Left lung (tissue), 10 donors: ENCODE results near the gene IL5. TPM values are rescaled to one million over a fixed set of nuclear protein-coding genes. Genes with fewer than 3 reads are reported as not detected.
A peak's percentile ranks its signal among the peaks of the same experiment; 100 is the strongest.

Experiments used
- ATAC-seq: fragments of 200-7000 bp; cut with Tn5 transposase; one replicate; pipeline ENCODE4 v1.9.1; 2020; ENCODE audit warnings: moderate library complexity
- DNase-seq, 4 donors: peaks; one replicate each; pipeline ENCODE4 v3.0.0-alpha.2; 2013 to 2020
- H3K27ac ChIP-seq, 2 donors: fragments of 200-600 bp; sonication (generic) in 1 of 2; one replicate each; pipeline versions ENCODE4 v1.5.0 to v1.8.0; 2020 to 2021
- H3K27me3 ChIP-seq, 2 donors: fragments of 200-600 bp; sonication (generic) in 1 of 2; one replicate each; pipeline versions ENCODE4 v1.5.0 to v1.8.0; 2020 to 2021
- H3K36me3 ChIP-seq, 2 donors: fragments of 200-600 bp; sonication (generic) in 1 of 2; one replicate each; pipeline versions ENCODE4 v1.5.0 to v1.8.0; 2020 to 2021
- H3K4me1 ChIP-seq, 2 donors: fragments of 200-600 bp; one replicate each; pipeline ENCODE4 v1.8.0; 2021
- H3K4me3 ChIP-seq, 2 donors: fragments of 200-600 bp; sonication (generic) in 1 of 2; one replicate each; pipeline versions ENCODE4 v1.5.0 to v1.8.0; 2020 to 2021; ENCODE audit warnings: mild to moderate bottlenecking in 1 of 2
- H3K9me3 ChIP-seq, 2 donors: fragments of 200-600 bp; sonication (generic) in 1 of 2; one replicate each; pipeline versions ENCODE4 v1.5.0 to v1.8.0; 2020 to 2021
- intact Hi-C, 2 donors: fragments of 100-400 bp; cut with DNase I; formaldehyde crosslinking; loops; one replicate each; pipeline versions ENCODE4 v1.11.2 to v1.14.2; 2022
- polyA plus RNA-seq, 6 donors: library from polyadenylated mRNA; unstranded; fragments of 120-200 nt; gene quantifications; one replicate each; pipeline ENCODE4 v1.2.1, GENCODE V29; 2013; ENCODE audit not compliant: insufficient read length in 6 of 6
- total RNA-seq, 2 donors: library from RNA; stranded (reverse); fragmentation: NEBNext Ultra II Directional; extraction: Animal tissue kit (Norgen Biotek cat#: 25700); gene quantifications; one replicate each; pipeline ENCODE4 v1.2.1, GENCODE V29; 2021
- TF ChIP-seq, protein P1 (sequence below), 2 donors: fragments of 200-600 bp; sonication (generic) in 1 of 2; IDR thresholded peaks; one replicate each; pipeline versions ENCODE4 v1.5.0 to v1.8.0; 2021; ENCODE audit warnings: antibody characterized with exemption in 2 of 2
- donor health status: DM: no; HTN: yes; CAD: no.
- donor health status: DM: no; HTN: no; CAD: no.

Gene IL5
- total and polyA plus RNA-seq, 8 donors = 0.31 to 0.61 (median 0.36) TPM; not detected in 3

DNA sequence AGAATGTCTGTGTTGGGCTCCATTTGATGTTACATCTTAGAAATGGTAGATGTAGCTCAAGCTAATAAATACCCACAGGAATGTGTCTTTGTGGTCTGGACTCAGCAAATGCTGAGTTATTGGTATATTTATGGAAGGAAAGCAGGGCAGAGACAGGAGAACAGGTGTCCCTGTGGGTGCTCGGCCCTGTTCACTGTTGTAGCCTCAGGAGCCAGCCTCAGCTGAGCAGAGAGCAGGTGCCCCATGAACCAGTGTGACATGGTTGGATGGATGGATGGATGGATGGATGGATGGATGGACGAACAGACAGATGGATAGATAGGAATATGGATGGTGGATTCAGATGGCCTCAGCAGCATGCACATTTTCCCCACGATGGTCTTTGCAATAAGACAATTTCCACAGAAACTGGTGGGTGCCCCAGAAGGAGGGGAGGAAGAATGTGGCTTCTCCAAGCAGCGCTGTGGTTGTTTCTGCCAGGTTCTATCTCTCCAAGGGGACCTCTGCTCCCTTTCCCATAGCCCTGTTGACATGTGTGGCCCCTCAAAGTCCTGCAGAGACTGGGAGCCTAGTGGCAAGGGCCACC lies 44.5 kb downstream of the IL5 start:
- Histone ChIP-seq H3K36me3 (no peaks in the 10 kb centered on the region), H3K27me3 (no peaks in the 10 kb centered on the region), H3K27ac (peak overlapping the region; percentile 95 to 99), H3K9me3 (no peaks in the 10 kb centered on the region), H3K4me1 (peaks cover 17 to 69% of the 10 kb centered on the region in 2 donors), H3K4me3 (no peak overlapping the region)
- intact Hi-C loops = no loop called here
- no peak for DNase-seq
- ATAC-seq = no peak
- TF ChIP-seq, protein P1, sequence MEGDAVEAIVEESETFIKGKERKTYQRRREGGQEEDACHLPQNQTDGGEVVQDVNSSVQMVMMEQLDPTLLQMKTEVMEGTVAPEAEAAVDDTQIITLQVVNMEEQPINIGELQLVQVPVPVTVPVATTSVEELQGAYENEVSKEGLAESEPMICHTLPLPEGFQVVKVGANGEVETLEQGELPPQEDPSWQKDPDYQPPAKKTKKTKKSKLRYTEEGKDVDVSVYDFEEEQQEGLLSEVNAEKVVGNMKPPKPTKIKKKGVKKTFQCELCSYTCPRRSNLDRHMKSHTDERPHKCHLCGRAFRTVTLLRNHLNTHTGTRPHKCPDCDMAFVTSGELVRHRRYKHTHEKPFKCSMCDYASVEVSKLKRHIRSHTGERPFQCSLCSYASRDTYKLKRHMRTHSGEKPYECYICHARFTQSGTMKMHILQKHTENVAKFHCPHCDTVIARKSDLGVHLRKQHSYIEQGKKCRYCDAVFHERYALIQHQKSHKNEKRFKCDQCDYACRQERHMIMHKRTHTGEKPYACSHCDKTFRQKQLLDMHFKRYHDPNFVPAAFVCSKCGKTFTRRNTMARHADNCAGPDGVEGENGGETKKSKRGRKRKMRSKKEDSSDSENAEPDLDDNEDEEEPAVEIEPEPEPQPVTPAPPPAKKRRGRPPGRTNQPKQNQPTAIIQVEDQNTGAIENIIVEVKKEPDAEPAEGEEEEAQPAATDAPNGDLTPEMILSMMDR (IDR thresholded peaks at IDR 0.05) = no peak

DNA sequence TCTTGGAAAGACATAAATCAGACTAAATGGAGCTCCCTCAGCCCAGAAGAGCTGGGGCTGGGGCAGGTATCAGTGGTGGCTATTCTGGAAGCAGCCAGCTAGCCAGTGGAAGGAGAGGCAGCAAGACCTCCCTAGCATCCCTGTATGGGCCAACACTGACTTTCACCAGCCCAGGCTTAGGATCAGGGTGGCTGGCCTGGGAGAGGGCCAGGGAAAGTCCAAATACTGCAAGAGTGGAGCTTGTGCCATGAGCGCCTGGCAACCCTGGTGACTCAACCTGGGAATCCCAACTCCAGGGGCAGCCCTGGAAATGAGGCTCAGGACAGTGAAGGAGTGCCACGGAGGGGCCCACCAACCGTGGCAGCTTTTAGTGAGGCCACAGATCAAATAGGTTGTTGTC lies 45.2 kb downstream of the IL5 start:
- Histone ChIP-seq H3K4me3 (no peak overlapping the region), H3K4me1 (peaks cover 17 to 75% of the 10 kb centered on the region in 2 donors), H3K36me3 (no peaks in the 10 kb centered on the region), H3K9me3 (no peaks in the 10 kb centered on the region), H3K27ac (peak overlapping the region; percentile 95 to 99), H3K27me3 (no peaks in the 10 kb centered on the region)
- TF ChIP-seq, protein P1 (IDR thresholded peaks at IDR 0.05) = no peak
- intact Hi-C loops = no loop called here
- no peak for ATAC-seq
- peak in 1 of 4 donors; percentile 80 for DNase-seq

DNA sequence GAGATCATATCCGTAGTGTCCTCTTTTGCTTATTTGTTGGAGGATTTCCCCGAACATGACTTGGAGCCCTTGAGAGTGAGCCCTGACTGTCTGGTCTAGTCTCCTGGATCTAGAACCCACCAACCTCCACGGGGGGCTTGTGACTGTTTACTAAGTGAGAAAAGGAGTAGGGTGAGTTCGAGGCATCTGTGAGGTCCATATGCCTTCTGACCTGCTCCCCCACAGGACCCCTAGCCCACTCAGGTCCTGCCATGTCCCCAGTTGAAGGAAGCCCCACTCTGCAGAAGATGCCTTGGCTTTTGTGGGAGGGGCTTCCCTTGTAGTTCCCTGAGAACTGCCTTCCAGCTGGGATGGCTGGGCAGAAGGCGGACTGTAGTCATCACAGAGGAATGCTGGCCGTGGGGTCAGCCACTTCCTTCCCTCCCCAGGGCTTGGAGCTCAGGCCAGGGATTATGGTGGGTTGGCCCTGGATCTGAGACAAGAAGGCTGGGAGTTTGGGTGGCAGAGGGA lies 45.8 kb downstream of the IL5 start:
- no peaks in the 10 kb centered on the region for H3K9me3 ChIP-seq
- intact Hi-C loops = no loop called here
- H3K4me1 ChIP-seq = peaks cover 15 to 79% of the 10 kb centered on the region in 2 donors
- H3K27me3 ChIP-seq = no peaks in the 10 kb centered on the region
- DNase-seq (peak; percentile 36 to 79 (median 70)), ATAC-seq (peak; percentile 3)
- TF ChIP-seq, protein P1 (IDR thresholded peaks at IDR 0.05) = no peak
- H3K36me3 ChIP-seq = no peaks in the 10 kb centered on the region
- H3K4me3 ChIP-seq = peak overlapping the region; percentile 65 to 73
- peak overlapping the region; percentile 95 to 99 for H3K27ac ChIP-seq

DNA sequence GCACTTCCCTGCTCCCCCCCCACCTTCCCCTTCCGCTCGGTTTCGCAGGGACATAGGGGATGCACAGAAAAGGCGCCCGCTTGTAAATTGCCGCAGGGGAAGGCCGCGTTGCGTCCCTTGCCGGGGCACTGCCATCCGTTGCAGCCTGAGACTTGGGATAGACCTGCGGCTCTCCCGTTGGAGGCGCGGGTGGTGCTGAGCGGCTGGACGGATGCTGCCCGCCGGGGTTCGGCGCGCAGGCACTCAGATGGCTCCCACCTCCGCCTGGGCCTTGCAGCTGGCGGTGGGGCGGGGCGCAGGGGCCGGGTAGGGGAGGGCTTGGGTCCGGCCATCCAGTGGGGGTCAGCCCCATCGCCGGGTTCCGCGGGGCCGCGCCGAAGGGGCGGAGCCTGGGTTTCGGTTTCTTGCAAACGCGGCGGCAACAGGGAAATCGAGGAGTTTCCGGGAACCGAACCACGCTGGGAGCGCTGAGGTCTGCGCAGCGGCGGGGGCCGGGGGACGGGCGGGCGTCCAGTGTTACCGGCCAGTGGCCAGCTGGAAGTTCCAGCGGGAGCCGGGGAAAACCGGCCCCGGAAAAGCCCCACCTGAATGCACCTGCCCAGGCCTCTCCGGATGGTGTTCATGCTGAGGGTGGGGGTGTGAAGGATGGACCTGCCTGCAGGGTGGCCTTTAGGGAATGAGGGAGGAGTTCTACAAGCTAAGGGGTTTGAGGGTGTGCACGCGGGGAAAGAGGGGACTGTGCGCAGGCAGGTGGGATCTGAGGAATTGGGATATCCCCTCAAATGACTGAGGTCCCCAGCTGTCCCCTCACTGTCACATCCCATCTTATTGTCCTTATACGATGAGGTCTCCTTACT lies 46.5 kb downstream of the IL5 start:
- H3K4me3 ChIP-seq = peak overlapping the region; percentile 65 to 73
- no peaks in the 10 kb centered on the region for H3K36me3 ChIP-seq
- H3K9me3 ChIP-seq = no peaks in the 10 kb centered on the region
- intact Hi-C loops = no loop called here
- DNase-seq (peak; percentile 73 to 99 (median 90)), ATAC-seq (peak; percentile 83)
- H3K27ac ChIP-seq = peak overlapping the region; percentile 95 to 99
- H3K27me3 ChIP-seq = no peaks in the 10 kb centered on the region
- H3K4me1 ChIP-seq = peaks cover 12 to 86% of the 10 kb centered on the region in 2 donors
- TF ChIP-seq, protein P1 (IDR thresholded peaks at IDR 0.05) = no peak

DNA sequence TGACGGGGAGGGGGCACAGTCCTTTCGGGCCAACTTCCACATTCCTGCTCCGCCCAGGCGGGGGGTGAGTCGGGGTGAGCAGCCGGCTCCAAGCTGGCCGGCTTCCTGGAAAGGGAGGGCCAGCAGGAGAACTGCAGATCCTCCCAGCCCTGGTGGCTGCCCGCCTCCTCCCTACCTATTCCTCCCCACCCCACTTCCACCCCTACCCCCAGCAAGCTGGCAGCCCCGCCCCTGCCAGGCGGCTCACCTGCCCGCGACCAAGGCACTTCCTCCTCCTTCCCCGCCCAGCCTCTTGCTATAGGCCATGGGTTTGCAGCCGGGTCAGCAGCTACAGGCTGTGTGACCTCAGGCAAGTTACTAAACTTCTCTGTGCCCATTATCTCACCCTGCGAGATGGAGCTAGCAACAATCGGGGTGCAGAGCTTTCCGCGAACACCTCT lies 47.1 kb downstream of the IL5 start:
- H3K4me3 ChIP-seq = peak overlapping the region; percentile 65 to 73
- intact Hi-C loops = no loop called here
- no peaks in the 10 kb centered on the region for H3K36me3 ChIP-seq
- H3K27me3 ChIP-seq = no peaks in the 10 kb centered on the region
- DNase-seq (peak; percentile 78 to 98 (median 95)), ATAC-seq (peak; percentile 83)
- TF ChIP-seq, protein P1 (IDR thresholded peaks at IDR 0.05) = peak in 1 of 2 donors; percentile 32
- peaks cover 17 to 88% of the 10 kb centered on the region in 2 donors for H3K4me1 ChIP-seq
- no peaks in the 10 kb centered on the region for H3K9me3 ChIP-seq
- H3K27ac ChIP-seq = peak overlapping the region; percentile 95 to 99
